GM12878 (cell line): ENCODE results near the gene LGALS4. TPM values are rescaled to one million over a fixed set of nuclear protein-coding genes. Genes with fewer than 3 reads are reported as not detected.

ENCODE experiments used
- CBFB ChIP-seq: IDR thresholded peaks from 2 replicates; pipeline ENCODE4 v1.6.1; 2016; ENCODE audit warnings: antibody characterized with exemption, low read depth
- EP300 ChIP-seq, 2 experiments: fragments of 150-350 bp in 1 of 2; IDR thresholded peaks; 2 replicates each; pipeline ENCODE4 v1.6.1; 2011 to 2012; ENCODE audit warnings: low read depth in 2 of 2, low read length in 2 of 2, borderline replicate concordance in 1 of 2, improper control_type of control experiment in 1 of 2, inconsistent platforms in 1 of 2; ENCODE audit not compliant: control insufficient read depth in 1 of 2
- EZH2 ChIP-seq: IDR thresholded peaks from 2 replicates; pipeline ENCODE4 v1.6.1; 2012; ENCODE audit warnings: low read depth, mild to moderate bottlenecking, control low read depth, inconsistent platforms, low read length, borderline replicate concordance; ENCODE audit not compliant: control insufficient read depth
- KAT2A ChIP-seq: conservative IDR thresholded peaks from 2 replicates; pipeline ENCODE4 v1.6.1; 2011; ENCODE audit warnings: low read depth, low read length; ENCODE audit not compliant: control insufficient read depth
- KLF5 ChIP-seq: fragments of 450-650 bp; IDR thresholded peaks from 2 replicates; pipeline ENCODE4 v1.6.1; 2014; ENCODE audit warnings: mild to moderate bottlenecking; ENCODE audit not compliant: partially characterized antibody
- NFYB ChIP-seq: IDR thresholded peaks from 2 replicates; pipeline ENCODE4 v1.6.1; 2011; ENCODE audit warnings: low read depth, mild to moderate bottlenecking, low read length, improper control_type of control experiment, moderate library complexity; ENCODE audit not compliant: insufficient read depth
- NR2C2 ChIP-seq: IDR thresholded peaks from 2 replicates; pipeline ENCODE4 v1.6.1; 2011; ENCODE audit warnings: borderline replicate concordance, low read depth; ENCODE audit not compliant: control insufficient read depth, insufficient read length
- RELA ChIP-seq: fragments of 450-650 bp; IDR thresholded peaks from 2 replicates; pipeline ENCODE4 v1.8.0; 2014; ENCODE audit warnings: borderline replicate concordance; ENCODE audit not compliant: partially characterized antibody
- RUNX3 ChIP-seq: IDR thresholded peaks from 2 replicates; pipeline ENCODE4 v1.6.1; 2012; ENCODE audit warnings: low read length, inconsistent platforms
- SRF ChIP-seq, 2 experiments: IDR thresholded peaks; 2 replicates each; pipeline ENCODE4 v1.6.1; 2011; ENCODE audit warnings: low read depth in 2 of 2, low read length in 2 of 2, mild to moderate bottlenecking in 1 of 2, moderate library complexity in 1 of 2
- STAT3 ChIP-seq: IDR thresholded peaks from 2 replicates; pipeline ENCODE4 v1.6.1; 2011; ENCODE audit warnings: low read depth, low read length, improper control_type of control experiment
- polyA plus RNA-seq, 11 experiments: library from polyadenylated mRNA; depleted of rRNA in 4 of 11; unstranded in 6 of 11; stranded (reverse) in 5 of 11; fragments of >200 nt; fragmentation: Nextera tagmentation in 4 of 11; fragmentation: Illumina TruSeq in 1 of 11; extraction: Ambion mirVana in 4 of 11; extraction: Trizol in 1 of 11; gene quantifications; 1 replicate in 1 of 11; 2 replicates in 10 of 11; pipeline versions ENCODE4 v1.2.1 to v1.2.3, GENCODE V29; 2011 to 2016; ENCODE audit warnings: inconsistent platforms in 2 of 11, missing spikeins in 2 of 11, low read depth in 1 of 11
- total RNA-seq, 4 experiments: library from RNA; depleted of rRNA in 3 of 4; stranded (reverse); fragments of >200 nt in 3 of 4; fragmentation: Illumina TruSeq in 1 of 4; extraction: Trizol in 1 of 4; gene quantifications; 2 replicates each; pipeline versions ENCODE4 v1.2.1 to v1.2.3, GENCODE V29; 2013 to 2021
- TF ChIP-seq, protein P1 (sequence below): fragments of 150-350 bp; IDR thresholded peaks from 2 replicates; pipeline ENCODE4 v1.6.1; 2016; ENCODE audit warnings: low read depth, low read length
- TF ChIP-seq, protein P2 (sequence below): fragments of 450-650 bp; IDR thresholded peaks from 2 replicates; pipeline ENCODE4 v1.6.1; 2017; ENCODE audit warnings: antibody characterized with exemption, mild to moderate bottlenecking, moderate library complexity
- TF ChIP-seq, protein P3 (sequence below): fragments of 450-650 bp; IDR thresholded peaks from 2 replicates; pipeline ENCODE4 v1.6.1; 2018; ENCODE audit warnings: borderline replicate concordance, mild to moderate bottlenecking; ENCODE audit not compliant: partially characterized antibody
- TF ChIP-seq, protein P4 (sequence below): fragments of 450-650 bp; formaldehyde crosslinking; IDR thresholded peaks from 2 replicates; pipeline ENCODE4 v1.5.0; 2022; ENCODE audit warnings: mild to moderate bottlenecking, missing genetic modification characterization

The LGALS4 gene
- total and polyA plus RNA-seq, 10 of the 15 experiments (the other 5 are each of a cell fraction or from before 2014, with no cell fraction given) = 0.13 to 2.1 (median 0.26) TPM; not detected in 4

DNA sequence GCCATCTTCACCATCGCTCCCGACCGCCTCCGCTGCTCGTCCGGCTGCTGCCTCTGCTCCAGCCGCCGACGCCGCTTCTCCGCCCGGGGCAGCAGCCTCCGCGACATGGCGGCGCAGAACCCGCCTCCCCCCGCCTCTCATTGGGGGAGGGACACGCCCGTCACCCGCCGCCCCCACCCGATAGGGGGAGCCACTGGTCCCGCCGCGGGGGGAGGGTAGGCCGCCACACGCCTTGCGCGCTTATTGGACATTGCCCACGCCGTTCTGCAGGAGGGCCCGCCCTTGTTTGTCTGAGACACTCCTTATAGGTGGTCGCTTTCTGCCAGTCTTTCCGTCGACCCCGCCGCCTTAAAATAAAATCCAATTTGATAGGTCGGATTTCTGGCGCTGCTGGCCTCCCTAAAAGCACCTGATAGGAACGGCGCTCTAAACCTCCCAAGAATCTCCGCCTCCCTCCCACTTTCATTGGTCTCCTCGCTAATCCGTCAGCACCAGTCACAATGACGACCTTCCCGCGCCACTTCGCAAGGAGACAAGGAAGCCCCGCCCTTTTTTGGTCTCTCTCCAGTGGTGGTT, 37.2 kb upstream of the LGALS4 start, which contains the start of gene HNRNPL (continued):
- TF ChIP-seq, protein P1, sequence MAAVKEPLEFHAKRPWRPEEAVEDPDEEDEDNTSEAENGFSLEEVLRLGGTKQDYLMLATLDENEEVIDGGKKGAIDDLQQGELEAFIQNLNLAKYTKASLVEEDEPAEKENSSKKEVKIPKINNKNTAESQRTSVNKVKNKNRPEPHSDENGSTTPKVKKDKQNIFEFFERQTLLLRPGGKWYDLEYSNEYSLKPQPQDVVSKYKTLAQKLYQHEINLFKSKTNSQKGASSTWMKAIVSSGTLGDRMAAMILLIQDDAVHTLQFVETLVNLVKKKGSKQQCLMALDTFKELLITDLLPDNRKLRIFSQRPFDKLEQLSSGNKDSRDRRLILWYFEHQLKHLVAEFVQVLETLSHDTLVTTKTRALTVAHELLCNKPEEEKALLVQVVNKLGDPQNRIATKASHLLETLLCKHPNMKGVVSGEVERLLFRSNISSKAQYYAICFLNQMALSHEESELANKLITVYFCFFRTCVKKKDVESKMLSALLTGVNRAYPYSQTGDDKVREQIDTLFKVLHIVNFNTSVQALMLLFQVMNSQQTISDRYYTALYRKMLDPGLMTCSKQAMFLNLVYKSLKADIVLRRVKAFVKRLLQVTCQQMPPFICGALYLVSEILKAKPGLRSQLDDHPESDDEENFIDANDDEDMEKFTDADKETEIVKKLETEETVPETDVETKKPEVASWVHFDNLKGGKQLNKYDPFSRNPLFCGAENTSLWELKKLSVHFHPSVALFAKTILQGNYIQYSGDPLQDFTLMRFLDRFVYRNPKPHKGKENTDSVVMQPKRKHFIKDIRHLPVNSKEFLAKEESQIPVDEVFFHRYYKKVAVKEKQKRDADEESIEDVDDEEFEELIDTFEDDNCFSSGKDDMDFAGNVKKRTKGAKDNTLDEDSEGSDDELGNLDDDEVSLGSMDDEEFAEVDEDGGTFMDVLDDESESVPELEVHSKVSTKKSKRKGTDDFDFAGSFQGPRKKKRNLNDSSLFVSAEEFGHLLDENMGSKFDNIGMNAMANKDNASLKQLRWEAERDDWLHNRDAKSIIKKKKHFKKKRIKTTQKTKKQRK = peak; percentile 97
- TF ChIP-seq CBFB (0 out of 2 replicates have a peak, but pooled peaks have one; percentile 15), KAT2A (no peak), STAT3 (no peak), SRF (IDR thresholded peaks at IDR 0.05; ENCODE audit: low read depth in 2 of 2, low read length in 2 of 2) (peak; percentile 4 to 52; a peak in 1 of 4 replicates), NFYB (peak; percentile 95), EP300 (IDR thresholded peaks at IDR 0.05; ENCODE audit: borderline replicate concordance in 1 of 2, control insufficient read depth in 1 of 2, low read depth in 2 of 2, low read length in 2 of 2) (0 out of 4 replicates have a peak, but pooled peaks of 1 of the 2 experiments have one; percentile 10), KLF5 (peak; percentile 98), EZH2 (no peak), RELA (no peak), RUNX3 (no peak), NR2C2 (no peak)
- TF ChIP-seq, protein P2, sequence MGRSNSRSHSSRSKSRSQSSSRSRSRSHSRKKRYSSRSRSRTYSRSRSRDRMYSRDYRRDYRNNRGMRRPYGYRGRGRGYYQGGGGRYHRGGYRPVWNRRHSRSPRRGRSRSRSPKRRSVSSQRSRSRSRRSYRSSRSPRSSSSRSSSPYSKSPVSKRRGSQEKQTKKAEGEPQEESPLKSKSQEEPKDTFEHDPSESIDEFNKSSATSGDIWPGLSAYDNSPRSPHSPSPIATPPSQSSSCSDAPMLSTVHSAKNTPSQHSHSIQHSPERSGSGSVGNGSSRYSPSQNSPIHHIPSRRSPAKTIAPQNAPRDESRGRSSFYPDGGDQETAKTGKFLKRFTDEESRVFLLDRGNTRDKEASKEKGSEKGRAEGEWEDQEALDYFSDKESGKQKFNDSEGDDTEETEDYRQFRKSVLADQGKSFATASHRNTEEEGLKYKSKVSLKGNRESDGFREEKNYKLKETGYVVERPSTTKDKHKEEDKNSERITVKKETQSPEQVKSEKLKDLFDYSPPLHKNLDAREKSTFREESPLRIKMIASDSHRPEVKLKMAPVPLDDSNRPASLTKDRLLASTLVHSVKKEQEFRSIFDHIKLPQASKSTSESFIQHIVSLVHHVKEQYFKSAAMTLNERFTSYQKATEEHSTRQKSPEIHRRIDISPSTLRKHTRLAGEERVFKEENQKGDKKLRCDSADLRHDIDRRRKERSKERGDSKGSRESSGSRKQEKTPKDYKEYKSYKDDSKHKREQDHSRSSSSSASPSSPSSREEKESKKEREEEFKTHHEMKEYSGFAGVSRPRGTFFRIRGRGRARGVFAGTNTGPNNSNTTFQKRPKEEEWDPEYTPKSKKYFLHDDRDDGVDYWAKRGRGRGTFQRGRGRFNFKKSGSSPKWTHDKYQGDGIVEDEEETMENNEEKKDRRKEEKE = no peak
- TF ChIP-seq, protein P3, sequence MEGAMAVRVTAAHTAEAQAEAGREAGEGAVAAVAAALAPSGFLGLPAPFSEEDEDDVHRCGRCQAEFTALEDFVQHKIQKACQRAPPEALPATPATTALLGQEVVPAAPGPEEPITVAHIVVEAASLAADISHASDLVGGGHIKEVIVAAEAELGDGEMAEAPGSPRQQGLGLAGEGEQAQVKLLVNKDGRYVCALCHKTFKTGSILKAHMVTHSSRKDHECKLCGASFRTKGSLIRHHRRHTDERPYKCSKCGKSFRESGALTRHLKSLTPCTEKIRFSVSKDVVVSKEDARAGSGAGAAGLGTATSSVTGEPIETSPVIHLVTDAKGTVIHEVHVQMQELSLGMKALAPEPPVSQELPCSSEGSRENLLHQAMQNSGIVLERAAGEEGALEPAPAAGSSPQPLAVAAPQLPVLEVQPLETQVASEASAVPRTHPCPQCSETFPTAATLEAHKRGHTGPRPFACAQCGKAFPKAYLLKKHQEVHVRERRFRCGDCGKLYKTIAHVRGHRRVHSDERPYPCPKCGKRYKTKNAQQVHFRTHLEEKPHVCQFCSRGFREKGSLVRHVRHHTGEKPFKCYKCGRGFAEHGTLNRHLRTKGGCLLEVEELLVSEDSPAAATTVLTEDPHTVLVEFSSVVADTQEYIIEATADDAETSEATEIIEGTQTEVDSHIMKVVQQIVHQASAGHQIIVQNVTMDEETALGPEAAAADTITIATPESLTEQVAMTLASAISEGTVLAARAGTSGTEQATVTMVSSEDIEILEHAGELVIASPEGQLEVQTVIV = no peak
- TF ChIP-seq, protein P4, sequence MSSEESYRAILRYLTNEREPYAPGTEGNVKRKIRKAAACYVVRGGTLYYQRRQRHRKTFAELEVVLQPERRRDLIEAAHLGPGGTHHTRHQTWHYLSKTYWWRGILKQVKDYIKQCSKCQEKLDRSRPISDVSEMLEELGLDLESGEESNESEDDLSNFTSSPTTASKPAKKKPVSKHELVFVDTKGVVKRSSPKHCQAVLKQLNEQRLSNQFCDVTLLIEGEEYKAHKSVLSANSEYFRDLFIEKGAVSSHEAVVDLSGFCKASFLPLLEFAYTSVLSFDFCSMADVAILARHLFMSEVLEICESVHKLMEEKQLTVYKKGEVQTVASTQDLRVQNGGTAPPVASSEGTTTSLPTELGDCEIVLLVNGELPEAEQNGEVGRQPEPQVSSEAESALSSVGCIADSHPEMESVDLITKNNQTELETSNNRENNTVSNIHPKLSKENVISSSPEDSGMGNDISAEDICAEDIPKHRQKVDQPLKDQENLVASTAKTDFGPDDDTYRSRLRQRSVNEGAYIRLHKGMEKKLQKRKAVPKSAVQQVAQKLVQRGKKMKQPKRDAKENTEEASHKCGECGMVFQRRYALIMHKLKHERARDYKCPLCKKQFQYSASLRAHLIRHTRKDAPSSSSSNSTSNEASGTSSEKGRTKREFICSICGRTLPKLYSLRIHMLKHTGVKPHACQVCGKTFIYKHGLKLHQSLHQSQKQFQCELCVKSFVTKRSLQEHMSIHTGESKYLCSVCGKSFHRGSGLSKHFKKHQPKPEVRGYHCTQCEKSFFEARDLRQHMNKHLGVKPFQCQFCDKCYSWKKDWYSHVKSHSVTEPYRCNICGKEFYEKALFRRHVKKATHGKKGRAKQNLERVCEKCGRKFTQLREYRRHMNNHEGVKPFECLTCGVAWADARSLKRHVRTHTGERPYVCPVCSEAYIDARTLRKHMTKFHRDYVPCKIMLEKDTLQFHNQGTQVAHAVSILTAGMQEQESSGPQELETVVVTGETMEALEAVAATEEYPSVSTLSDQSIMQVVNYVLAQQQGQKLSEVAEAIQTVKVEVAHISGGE (CRISPR knock-in tag) = no peak
